Measurements from ENCODE around the gene GSC2. TPM values are rescaled to one million over a fixed set of nuclear protein-coding genes. Genes with fewer than 3 reads are reported as not detected.
A peak's percentile ranks its signal among the peaks of the same experiment; 100 is the strongest.

GSC2 gene
- total RNA-seq, 1 donor from 2014 or later, result not detected

- DNase-seq, result no peak
These were observed 16.5 kb downstream of the GSC2 start for GRCh38 chr22:19133561-19133960.

GRCh38 chr22:19132693-19133400 lies 17.2 kb downstream of the GSC2 start:
- DNase-seq, result no peak

DNA sequence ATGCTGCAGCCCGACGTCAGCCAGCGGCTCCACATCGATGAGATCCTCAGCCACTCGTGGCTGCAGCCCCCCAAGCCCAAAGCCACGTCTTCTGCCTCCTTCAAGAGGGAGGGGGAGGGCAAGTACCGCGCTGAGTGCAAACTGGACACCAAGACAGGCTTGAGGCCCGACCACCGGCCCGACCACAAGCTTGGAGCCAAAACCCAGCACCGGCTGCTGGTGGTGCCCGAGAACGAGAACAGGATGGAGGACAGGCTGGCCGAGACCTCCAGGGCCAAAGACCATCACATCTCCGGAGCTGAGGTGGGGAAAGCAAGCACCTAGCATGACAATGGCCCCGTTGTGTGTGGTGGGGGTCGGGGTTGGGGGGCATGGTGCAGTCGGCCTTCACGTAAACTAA lies 17.9 kb downstream of the GSC2 start:
- DNase-seq, result no peak

GRCh38 chr22:19131685-19132015 lies 18.4 kb downstream of the GSC2 start:
- no peak for DNase-seq

- DNase-seq, result no peak
These were observed 19.0 kb downstream of the GSC2 start, which contains the start of gene TSSK2 for GRCh38 chr22:19130959-19131684. Gene TSSK2 (plus strand): TSS chr22:19131308. CDS start chr22:19131400, 92 bp downstream.

DNA sequence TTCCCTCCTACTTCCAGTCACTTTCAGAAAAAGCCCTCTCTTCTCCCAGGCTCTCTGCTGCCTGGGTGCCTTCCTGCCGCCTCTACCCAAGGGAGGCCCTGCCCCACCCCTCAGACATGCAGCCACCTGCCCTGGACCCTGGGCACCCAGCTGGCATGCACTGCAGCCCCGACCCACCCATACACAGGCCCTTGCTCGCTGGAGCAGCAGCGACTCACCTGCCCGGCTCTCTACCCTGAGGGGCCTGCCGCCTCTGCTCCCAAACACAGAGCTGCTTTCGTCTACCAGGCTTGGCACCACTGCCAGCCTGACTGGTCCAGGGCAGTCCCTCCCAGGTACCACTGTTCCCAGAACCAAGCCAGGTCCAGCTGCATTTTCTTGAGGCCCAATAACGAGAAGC lies 20.2 kb downstream of the GSC2 start:
- no peak for DNase-seq

- DNase-seq, result no peak
These were observed 21.0 kb downstream of the GSC2 start for GRCh38 chr22:19128946-19129727.

DNA sequence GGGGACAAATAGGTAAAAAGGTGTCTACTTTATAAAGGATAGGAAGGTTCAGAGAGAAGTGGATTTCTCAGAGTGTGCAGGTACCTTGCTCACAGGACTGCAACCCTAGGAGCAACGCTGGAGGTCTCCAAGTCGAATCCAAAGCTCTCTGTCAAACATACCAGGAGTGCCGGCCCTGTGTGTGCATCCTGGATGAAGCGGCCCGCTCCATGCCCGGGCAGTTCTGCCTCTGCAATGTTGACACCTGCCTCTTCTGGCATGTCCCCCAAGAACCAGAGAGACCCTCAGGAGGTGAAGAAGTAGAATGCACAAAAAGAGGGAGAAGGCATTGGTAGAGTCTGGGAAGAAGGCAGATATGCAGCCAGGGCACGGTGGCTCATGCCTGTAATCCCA lies 22.1 kb downstream of the GSC2 start:
- no peak for DNase-seq

DNA sequence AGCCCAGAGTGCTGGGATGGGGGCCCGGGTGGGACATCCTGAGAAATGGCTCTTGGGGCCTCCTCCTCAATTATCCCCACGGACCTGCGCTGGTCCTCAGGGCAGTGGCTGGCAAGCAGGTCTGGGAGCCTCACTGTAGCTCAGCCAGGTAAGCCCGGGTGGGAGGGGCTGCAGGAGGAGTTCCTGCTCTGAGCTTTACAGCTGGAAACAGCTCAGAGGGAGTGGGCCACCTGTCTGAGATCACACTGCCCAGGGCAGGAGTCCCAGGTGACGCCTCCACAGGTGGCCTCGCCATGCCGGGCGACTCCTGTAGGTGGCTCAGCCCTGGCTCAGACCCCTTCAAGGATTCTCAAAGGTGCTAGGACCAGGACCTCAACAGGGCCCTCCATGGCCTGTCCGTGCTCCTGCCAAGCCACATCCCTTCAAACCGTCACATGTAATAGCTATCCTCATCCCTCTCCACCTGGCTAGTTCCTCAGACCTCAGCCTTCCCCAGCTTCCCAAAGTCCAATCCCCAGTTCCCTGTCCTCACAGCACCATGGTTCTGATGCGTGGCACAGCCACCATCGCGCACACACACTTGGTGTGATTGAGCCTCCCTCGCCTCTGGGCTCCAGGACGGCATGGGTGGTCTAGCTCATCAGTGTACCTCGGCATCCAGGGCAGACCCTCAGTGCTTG lies 22.6 kb downstream of the GSC2 start:
- DNase-seq, result no peak

GRCh38 chr22:19126309-19127273 lies 23.5 kb downstream of the GSC2 start:
- no peak for DNase-seq

DNA sequence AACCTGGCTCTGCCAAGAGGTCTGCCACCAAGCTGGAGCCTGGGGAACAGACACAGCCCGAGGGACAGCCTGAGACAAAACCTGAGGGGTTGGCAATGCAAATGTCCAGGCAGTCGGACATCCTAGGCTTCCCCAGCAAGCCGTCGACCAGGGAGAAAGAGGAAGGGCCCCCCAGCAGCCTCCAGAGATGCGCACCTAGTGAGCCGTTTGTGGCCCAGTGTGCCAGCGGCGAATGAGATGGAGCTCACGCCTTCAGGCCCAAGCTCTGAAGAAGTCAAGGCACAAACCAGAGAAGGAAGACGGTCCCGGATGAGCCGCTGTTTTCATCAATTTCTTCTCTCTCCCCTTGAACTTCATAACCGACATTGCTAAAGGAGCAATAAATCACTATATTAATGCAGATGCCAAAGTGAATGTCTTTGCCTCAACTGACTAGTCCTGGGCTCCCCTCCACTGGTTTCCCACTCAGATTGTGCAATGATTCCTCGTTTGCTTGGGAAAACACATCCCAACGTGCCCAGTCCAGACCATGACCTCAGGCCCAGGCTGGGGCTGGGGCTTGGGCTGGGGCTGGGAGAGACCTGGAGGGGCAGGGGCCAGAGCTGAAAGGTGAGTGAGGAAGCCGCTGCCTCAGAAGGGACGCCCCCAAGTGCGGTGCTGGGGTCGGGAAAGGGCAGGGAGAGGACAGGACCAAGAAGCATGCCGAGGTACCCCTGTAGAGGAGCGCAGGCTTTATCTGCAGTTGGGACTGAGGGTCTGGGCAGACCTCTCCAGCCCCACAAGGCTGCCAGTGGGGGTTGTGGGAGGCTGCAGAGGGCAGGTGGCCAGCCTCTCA lies 24.4 kb downstream of the GSC2 start:
- no peak for DNase-seq

DNA sequence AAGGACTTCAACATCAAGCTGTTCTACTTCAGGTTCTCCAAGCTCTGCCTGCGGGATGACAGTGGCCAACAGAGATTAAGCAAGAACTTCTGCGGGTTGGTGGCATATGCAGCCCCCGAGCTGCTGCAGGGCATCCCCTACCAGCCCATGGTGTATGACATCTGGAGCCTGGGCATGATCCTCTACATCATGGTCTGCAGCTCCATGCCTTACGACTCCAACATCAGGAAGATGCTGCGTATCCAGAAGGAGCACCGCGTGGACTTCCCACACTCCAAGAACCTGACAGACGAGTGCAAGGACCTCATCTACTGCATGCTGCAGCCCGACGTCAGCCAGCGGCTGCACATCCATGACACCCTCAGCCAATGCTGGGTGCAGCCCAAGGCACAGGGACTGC lies 25.1 kb downstream of the GSC2 start:
- no peak for DNase-seq

DNA sequence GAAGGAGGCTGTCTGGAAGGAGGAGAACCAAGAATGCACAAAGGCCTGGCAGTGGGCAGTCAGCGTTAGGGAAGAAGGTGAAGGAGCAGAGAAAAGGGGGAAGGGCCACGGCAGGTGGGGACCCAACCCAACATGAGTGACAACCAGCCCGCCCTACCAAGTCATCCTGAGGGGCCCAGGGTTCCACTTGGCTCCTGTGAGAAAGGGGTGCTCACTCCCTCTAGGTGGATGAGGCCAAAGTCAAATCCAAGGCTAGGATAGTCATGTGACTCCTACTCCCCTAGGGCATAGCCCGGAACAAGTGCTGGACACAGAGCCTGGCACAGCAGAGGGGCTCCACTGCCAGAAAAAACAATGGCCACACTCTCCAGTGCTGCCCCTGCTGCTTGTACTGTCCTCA lies 25.7 kb downstream of the GSC2 start:
- no peak for DNase-seq

DNA sequence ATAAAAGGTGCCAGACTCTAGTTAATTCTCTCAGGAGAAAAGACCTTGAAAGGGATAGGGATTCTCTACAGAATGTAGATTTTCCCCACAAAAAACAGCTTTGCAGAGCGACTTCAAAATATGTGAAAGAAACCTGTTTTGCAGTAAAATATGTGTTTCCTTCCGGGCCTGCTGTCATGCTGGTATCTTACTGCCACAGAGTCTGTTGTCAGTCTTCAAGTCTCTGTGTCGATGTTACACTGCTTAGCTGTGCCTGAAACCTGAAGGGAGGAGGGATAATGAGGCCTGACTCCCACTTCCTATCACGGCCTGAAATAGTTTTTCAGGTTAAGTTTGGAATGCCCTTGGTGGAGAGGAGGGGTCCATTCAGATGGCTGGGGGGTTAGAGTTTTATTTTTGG lies 26.2 kb downstream of the GSC2 start:
- DNase-seq, result no peak

- no peak for DNase-seq
These were observed 27.2 kb downstream of the GSC2 start for GRCh38 chr22:19122752-19123492.

DNA sequence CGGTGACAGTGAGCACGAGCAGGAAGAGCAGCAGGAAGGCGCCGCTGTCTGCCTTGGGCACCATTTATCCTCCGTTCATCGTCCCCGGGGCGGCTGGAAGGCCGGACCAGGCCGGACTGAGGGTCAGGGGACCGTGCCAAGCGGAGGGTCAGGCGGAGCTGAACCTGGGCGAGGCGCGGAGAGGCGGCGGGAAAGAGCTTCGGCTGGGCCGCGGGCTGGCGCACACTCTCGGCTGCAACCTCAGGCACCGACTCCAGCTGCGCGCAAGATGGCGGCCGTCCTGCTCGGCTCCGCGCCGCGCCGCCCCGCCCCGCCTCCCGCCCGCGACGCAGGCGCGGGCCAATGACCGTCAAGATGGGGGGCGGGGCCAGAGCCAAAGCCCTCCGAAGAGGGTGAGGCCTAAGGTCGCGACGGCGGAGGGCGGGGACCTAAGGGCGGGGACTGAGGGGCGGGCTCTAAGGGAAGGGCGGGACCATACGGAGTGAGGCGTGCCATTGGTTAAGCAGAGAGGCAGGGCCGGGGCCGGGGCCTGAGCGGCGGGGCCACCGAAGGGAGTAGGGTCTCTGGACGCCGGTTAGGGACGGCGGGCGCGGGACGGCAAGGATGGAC lies 27.8 kb downstream of the GSC2 start, which contains the start of gene DGCR2:
DGCR2 (minus strand) TSS at position 270 of the 609 bp plus-strand sequence; CDS start at position 64, 206 bp downstream.
- peak; percentile 98 for DNase-seq

GRCh38 chr22:19121631-19122142 lies 28.4 kb downstream of the GSC2 start:
- peak; percentile 19 for DNase-seq

DNA sequence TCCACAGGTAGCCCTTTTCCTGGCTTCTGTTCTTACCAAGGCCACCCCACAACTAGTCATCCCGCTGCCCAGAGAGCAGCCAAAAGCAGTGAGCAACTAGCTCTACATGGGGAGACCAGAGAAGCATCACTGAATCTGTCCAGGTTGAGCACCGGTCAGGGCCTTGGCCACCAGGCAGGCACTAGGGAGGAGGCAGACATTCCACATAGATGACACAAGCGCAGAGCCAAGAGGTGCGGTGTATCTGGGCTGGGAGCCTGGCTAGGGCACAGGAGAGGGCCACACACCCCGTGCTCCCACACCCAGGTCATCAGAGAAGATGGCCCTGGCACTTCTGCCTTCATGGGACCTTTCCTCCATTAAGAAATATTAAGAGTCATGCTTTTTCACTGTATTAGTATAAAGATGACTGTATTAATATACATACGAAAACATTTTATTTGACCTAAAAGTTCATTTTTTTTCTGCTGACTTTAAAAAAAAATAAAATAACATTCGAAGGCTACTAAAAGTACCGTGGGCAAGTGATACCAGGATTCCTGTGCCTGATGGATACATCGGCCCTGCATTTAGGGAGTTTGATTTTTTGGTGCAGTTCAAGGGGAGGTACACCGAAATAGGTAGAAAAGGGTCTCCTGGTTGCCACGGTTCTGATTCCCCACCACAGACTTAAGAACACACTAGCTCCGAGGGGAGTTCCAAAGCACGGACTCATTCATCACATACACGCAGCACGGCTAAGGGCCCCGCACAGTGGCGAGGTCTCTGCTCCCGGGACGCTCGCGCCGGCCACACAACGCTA lies 29.1 kb downstream of the GSC2 start:
- no peak for DNase-seq

Measured in occipital lobe (tissue), 2 donors.